Endothelial cell (in vitro differentiated cells): Measurements from ENCODE around the gene DEDD. TPM values are rescaled to one million over a fixed set of nuclear protein-coding genes. Genes with fewer than 3 reads are reported as not detected.

ENCODE experiments used
- DNase-seq: peaks from one replicate; pipeline ENCODE4 v3.0.0; 2021; ENCODE audit warnings: low spot score
- H3K27ac Mint-ChIP-seq: one replicate; pipeline ENCODE4 v1.8.0; 2021; ENCODE audit warnings: mixed read lengths, inconsistent platforms; ENCODE audit not compliant: unreplicated experiment
- H3K27me3 Mint-ChIP-seq: one replicate; pipeline ENCODE4 v1.8.0; 2021; ENCODE audit warnings: mild to moderate bottlenecking, moderate library complexity, mixed read lengths, inconsistent platforms; ENCODE audit not compliant: unreplicated experiment
- H3K36me3 Mint-ChIP-seq: one replicate; pipeline ENCODE4 v1.8.0; 2021; ENCODE audit warnings: mild to moderate bottlenecking, low read depth, mixed read lengths, inconsistent platforms; ENCODE audit not compliant: unreplicated experiment
- H3K4me1 Mint-ChIP-seq: one replicate; pipeline ENCODE4 v1.8.0; 2021; ENCODE audit warnings: mild to moderate bottlenecking, mixed read lengths, inconsistent platforms; ENCODE audit not compliant: unreplicated experiment
- H3K4me3 Mint-ChIP-seq: one replicate; pipeline ENCODE4 v1.8.0; 2021; ENCODE audit warnings: mild to moderate bottlenecking, mixed read lengths, inconsistent platforms; ENCODE audit not compliant: unreplicated experiment
- H3K9me3 Mint-ChIP-seq: one replicate; pipeline ENCODE4 v1.8.0; 2021; ENCODE audit warnings: mixed read lengths, inconsistent platforms; ENCODE audit not compliant: unreplicated experiment
- CTCF ChIP-seq: fragments of 200-600 bp; sonication (generic); IDR thresholded peaks from one replicate; pipeline ENCODE4 v1.5.0; 2021; ENCODE audit warnings: antibody characterized with exemption; ENCODE audit not compliant: unreplicated experiment
- total RNA-seq: library from RNA; stranded (reverse); fragmentation: NEBNext Ultra II Directional; extraction: Animal tissue kit (Norgen Biotek cat#: 25700); gene quantifications from one replicate; pipeline ENCODE4 v1.2.1, GENCODE V29; 2021; ENCODE audit not compliant: unreplicated experiment

DEDD gene
- total RNA-seq, 1 donor from 2014 or later = 133 TPM

GRCh38 chr1:161139766-161140165 lies 7.3 kb upstream of the DEDD start:
- no peak overlapping the region for H3K4me3 Mint-ChIP-seq
- H3K9me3 Mint-ChIP-seq = no peaks in the 10 kb centered on the region
- H3K4me1 Mint-ChIP-seq = peaks cover 45% of the 10 kb centered on the region
- peaks cover 3% of the 10 kb centered on the region for H3K36me3 Mint-ChIP-seq
- peak overlapping the region; percentile 55 for H3K27ac Mint-ChIP-seq
- peak; percentile 64 for TF ChIP-seq CTCF
- peaks cover 2% of the 10 kb centered on the region for H3K27me3 Mint-ChIP-seq
- DNase-seq = peak; percentile 58

- DNase-seq = no peak
- Mint-ChIP-seq H3K4me3 (peak overlapping the region; percentile 64), H3K9me3 (no peaks in the 10 kb centered on the region), H3K27me3 (peaks cover 2% of the 10 kb centered on the region), H3K36me3 (peaks cover 3% of the 10 kb centered on the region), H3K4me1 (peaks cover 48% of the 10 kb centered on the region), H3K27ac (peak overlapping the region; percentile 95)
- TF ChIP-seq CTCF = no peak
These were observed 6.0 kb upstream of the DEDD start for GRCh38 chr1:161138431-161138830.

GRCh38 chr1:161137881-161138280 lies 5.4 kb upstream of the DEDD start:
- Mint-ChIP-seq H3K27me3 (peaks cover 2% of the 10 kb centered on the region), H3K4me1 (peaks cover 48% of the 10 kb centered on the region), H3K9me3 (no peaks in the 10 kb centered on the region), H3K4me3 (no peak overlapping the region), H3K27ac (peak overlapping the region; percentile 95), H3K36me3 (peaks cover 3% of the 10 kb centered on the region)
- no peak for TF ChIP-seq CTCF
- no peak for DNase-seq

GRCh38 chr1:161133220-161133740 lies 813 bp upstream of the DEDD start:
- Mint-ChIP-seq H3K4me3 (no peak overlapping the region), H3K27ac (no peak overlapping the region), H3K36me3 (peaks cover 17% of the 10 kb centered on the region), H3K4me1 (peaks cover 65% of the 10 kb centered on the region), H3K9me3 (no peaks in the 10 kb centered on the region), H3K27me3 (peaks cover 7% of the 10 kb centered on the region)
- no peak for DNase-seq
- TF ChIP-seq CTCF = no peak

GRCh38 chr1:161131523-161132409 lies 701 bp downstream of the DEDD start:
- H3K27me3 Mint-ChIP-seq = peaks cover 7% of the 10 kb centered on the region
- TF ChIP-seq CTCF = no peak
- peak overlapping the region; percentile 96 for H3K4me3 Mint-ChIP-seq
- H3K9me3 Mint-ChIP-seq = no peaks in the 10 kb centered on the region
- peaks cover 30% of the 10 kb centered on the region for H3K36me3 Mint-ChIP-seq
- H3K4me1 Mint-ChIP-seq = peaks cover 65% of the 10 kb centered on the region
- peak overlapping the region; percentile 80 for H3K27ac Mint-ChIP-seq
- DNase-seq = no peak
